ENCODE results near the gene RTKN.
A peak's percentile ranks its signal among the peaks of the same experiment; 100 is the strongest.

Gene RTKN

DNA sequence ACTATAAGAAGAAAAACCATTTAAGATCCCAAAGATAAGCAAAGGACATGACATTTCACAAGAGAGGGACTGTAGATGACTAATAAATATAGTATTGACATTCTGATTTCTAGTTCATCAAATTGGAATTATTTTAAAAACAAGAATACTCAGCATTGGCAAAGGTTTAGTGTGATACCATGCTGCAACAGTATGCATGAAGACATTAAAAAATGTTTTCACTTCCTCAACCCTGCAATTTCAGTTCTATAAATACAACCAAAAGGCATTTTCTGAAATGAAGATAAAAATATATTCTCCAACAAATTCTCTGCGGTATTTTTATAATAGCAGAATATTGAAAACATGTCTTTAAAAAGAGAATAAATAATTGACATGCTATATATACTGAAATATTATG, 22.4 kb downstream of the RTKN start:
- no peak for DNase-seq (ENCODE audit: insufficient read length, low spot score)
- FAIRE-seq: no peak

DNA sequence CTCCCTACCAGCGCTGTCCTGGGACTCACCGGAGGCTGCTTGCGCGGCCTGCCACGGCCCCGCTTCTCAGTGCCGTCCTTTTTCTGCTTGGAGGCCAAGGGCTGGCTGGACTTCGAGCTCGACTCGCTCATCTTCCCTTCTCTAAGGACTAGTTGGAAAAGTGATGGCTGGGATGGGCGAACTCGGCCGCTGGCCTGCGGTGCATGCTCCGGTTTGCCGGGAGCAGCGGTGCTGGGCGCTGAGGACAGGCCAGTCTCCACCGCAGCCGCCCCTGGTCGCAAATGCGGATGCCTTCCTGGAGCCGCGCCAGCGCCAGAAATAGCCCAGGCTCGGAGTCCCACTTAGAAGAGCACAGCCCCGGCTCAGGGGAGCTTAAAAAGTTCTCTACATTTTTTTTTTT, 23.4 kb downstream of the RTKN start:
- DNase-seq (ENCODE audit: insufficient read length, low spot score) (no peak), FAIRE-seq (no peak)

DNA sequence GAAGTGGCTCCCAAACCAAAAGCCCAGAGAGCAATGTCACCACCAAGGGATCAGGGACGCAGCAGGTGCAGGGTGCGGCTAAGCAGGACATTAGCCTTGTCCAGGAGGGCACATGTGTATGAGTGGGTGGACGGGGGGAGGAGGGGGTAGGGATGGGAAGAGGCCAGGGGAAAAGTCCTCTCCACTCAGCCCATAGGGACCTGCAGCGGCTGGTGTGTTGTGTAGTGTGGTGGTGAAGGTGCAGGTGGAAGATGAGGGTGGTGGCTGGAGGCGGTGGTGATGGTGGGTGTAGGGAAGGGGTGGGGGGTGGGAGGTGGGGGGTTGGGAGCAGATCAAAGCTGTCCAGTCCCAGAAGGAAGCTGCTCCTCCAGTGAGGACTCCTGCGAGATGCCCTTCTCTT, 24.0 kb downstream of the RTKN start:
- no peak for FAIRE-seq
- DNase-seq (ENCODE audit: insufficient read length, low spot score): no peak

DNA sequence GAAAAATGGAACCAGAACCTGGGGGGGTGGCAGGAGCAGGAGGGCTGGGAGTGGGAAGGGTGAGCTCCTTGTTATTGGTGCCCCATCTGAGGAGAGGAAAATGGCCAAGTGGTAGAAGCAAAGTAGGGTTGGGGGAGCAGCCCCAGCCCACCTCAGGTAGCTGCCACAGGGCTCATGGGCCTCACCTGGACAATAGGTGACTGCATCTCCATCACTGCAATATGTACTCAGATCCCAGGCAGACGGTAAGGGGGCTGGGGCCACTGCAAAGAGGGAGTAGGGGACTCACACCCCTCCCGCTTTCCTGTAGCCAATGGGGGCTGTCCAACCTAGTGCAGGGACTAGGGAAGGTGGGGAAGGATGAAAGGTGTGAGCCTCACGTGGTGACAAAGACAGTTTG, 24.5 kb downstream of the RTKN start:
- DNase-seq (ENCODE audit: insufficient read length, low spot score): no peak
- FAIRE-seq: no peak

DNA sequence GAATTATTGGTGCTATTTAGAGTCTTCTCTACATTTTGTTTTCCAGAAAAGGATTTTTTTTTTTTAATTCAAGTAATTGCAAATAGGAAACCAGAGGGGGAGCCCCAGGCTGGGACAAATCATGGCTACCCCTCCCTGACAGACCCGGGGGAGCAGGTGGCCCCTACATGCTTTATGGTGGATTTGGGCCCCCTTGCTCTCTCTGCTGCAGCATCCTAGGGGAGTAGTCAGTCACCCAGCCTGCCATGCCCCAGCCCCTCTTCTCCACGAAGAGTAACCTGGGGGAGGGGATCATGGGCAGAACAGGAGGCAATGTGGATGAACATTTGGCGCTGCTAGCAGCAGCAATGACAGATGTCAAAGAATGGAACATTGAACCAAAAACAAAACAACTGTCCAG, 25.0 kb downstream of the RTKN start:
- DNase-seq (ENCODE audit: insufficient read length, low spot score): no peak
- no peak for FAIRE-seq

DNA sequence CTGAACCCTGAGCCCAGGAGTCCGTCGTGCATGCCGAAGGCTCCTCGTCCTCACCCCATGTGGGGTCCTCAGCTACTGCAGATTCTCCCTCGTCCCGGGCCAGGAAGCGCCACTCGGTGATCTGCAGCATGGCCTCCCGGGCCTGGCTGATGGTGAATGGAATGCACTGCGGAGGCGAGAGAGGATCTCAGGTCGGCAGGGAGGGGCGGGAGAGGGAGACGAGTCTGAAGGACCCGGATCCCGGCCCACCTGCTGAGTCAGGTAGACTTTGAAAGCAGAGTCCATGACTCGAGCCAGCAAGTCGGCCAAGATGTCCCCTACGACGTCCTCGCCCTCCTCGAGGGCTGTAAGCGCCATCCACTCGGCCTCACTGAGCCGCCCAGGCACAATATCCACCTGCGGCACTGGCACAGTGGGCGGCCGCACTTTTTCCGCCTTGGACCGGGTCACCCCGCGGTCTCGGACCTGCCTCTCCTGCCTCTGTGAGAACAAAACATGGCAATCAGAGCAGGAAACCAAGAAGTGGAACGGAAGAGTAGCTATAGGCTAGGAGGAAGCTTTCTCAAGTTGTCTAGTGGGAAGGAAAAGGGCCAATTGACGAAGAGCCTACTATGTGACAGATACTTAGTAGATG, 25.9 kb downstream of the RTKN start:
- no peak for DNase-seq (ENCODE audit: insufficient read length, low spot score)
- no peak for FAIRE-seq

DNA sequence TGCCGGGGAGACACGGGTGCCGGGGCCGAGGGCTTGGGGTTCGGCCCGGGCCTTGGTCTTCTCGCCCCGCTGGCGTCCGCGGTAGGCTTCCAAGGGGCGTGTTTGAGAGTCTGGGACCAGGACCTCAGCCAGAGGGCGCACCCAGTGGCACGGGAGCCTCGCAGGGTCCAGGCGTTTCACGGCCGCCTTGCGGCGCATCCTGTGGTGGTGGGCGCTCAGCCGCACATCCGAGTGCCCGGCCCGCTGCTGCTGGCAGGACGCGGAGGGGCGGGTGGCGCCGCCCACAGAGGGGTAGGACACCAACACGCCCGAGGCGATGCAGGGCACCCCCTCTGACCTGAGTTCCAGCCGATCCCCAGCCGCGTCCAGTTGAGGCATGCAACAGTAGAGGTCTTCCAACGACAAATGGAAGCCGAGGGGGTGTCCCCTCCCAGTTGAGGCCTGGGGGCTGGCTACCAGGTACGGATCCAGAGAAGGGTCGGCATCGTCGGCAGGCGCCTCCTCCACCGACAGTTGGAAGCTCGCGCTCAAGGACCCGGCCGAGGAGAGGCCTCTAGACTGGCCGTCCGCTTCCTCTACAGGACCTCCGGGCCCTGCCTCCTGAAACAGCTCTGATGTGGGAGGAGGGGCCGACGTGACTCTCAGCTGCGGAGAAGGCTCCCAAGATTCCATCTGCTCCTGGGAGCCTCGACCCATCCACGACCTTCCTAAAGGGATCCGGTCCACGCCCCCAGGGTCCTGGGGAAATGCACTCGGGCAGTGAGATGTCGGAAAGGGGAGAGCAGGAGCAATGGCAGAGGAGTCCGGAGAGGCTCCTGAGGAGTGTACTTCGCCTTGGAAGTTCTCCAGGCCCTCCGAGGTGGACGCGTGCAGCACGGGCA, 26.6 kb downstream of the RTKN start:
- FAIRE-seq: no peak

DNA sequence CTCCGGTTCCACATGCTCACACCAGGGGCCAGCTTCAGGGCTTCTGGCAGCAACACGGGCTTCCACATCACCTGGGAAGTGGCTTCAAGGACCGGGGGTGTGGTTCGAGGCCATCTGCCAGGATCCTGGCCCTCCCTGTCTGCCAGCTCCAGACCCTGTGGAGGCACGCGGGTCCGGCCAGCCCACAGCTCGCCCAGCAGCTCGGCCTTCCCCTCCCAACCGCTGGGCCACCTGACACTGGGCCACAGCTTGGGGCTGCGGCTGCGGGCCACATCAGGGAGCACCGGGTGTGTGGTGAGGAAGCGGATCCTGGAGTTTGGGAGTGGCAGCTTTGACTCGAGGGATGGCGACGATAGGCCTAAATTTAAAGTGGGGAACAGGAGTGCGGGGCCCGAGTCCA, 27.3 kb downstream of the RTKN start:
- FAIRE-seq (no peak), DNase-seq (ENCODE audit: insufficient read length, low spot score) (no peak)

More for the DNA sequence above, 26.6 kb downstream of the RTKN start:
- DNase-seq (ENCODE audit: insufficient read length, low spot score): no peak

DNA sequence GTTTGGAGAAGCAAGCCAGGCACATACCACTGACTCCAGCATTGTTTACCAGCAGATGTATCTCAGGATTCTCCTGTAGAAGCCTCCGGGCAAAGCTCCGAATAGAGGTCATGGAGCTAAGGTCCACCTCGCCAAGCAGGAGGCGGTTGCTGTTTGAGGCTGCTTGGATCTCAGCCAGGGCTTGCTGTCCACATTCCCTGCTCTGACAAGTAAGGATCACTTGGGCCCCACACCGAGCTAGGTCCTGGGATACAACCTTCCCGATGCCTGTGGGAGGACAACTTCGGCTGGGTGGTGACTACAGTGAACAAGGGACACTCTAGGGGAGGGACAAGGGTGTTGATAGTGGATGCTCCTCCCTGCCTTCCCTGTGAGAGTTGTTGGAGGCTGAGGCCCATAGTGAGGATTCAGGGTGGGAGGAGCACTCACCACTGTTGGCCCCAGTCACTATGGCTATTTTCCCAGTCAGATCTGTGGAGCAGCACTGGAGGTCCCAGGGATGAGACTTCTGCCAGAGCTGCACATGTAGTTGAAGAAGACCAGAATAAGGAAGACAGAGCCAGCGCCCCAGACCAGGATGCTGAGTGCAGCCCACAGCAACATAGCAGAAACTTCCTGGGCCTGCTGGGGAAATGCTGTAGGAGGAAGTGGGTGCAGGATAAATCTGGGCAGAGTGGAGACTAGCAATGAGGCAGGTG, 28.6 kb downstream of the RTKN start:
- no peak for FAIRE-seq

DNA sequence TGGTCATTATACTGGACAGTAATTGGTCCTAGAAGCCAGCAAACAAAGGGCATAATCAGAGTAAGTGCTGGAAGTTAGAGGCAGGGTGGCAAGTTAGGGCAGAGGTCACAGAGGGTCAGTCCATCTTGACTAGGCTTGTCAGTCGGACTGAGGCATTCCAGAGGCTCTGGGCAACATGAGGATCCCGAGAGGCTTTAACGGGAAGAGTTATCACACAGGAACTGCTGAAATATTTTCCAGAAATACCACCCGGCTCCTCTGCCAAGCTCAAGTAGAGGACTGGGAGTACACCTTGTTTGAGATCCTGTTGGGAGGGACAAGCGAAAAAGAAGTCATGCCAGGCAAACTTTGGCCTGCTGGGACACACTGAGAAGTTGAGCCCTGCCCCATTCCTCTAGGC, 34.1 kb downstream of the RTKN start:
- DNase-seq (ENCODE audit: insufficient read length, low spot score) (no peak), FAIRE-seq (no peak)

More for the DNA sequence above, 28.6 kb downstream of the RTKN start:
- DNase-seq (ENCODE audit: insufficient read length, low spot score): no peak

DNA sequence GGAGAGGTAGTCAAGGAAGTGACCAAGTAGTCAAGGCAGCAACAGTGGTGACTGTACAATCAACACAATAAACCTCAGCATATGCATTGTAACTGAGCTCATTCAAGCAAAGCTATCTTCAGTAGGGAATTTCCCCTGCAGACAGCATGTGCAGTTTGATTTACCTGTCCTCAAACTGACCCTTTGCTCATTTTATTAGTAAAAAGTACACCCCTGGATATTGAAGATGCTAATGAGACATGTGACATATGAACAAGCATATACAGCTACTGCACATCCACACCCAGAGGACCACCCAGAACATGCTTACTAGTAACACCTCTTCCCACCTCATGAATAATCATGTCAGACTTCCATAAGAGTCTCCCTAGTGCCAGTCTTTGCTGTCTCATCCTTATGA, 35.7 kb downstream of the RTKN start:
- DNase-seq (ENCODE audit: insufficient read length, low spot score) (no peak), FAIRE-seq (no peak)

DNA sequence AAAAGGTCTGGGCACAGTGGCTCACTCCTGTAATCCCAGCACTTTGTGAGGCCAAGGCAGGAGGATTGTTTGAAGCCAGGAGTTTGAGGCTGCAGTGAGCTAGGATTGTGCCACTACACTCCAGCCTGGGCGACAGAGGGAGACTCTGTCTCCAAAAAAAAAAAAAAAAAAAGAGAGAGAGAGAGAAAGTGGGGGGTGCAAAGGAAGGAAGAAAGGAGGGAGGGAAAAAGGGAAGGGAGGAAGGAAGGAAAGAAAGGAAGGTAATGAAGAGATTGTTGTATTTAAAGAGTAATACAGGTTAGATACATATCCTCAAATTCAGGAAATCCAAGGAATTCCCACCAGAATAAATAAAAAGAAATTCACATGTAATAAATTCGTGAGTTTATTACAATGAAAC, 39.8 kb downstream of the RTKN start:
- DNase-seq (ENCODE audit: insufficient read length, low spot score) (no peak), FAIRE-seq (no peak)

DNA sequence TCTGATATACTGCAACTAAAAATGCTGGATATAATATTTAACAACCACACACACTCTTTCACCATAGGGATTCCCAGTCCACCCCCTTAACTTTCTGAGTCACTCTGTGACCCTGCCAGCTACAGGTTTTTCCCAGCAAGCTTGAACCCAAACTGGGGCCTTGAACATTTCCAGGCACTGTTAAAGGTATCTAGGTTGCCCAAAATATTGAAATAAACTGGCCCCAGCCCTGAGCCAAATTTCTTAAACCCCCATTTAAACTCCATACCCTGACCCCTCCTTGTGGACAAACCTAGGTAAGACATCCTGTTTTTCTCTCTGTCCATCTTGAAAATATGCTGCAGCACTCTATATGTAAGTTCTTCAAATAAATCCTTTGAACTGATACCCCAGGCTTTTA, 42.0 kb downstream of the RTKN start:
- DNase-seq (ENCODE audit: insufficient read length, low spot score) (peak; percentile 38), FAIRE-seq (no peak)

DNA sequence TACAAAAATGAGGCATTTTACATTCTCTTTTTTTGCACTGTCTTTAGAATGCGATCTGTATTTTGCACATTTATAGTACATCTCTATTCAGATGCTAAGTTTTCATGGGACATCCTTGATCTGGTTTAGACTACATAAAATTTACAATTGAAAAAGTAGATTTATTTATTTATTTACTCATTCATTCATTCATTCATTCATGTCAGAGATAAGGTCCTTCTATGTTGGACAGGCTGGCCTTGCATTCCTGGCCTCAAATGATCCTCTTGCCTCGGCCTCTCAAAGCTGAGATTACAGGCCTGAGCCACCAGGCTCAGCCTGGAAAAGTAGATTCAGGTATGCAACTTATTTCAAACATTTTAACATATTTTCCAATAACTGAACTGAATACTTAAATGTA, 45.6 kb downstream of the RTKN start:
- DNase-seq (ENCODE audit: insufficient read length, low spot score) (no peak), FAIRE-seq (no peak)

DNA sequence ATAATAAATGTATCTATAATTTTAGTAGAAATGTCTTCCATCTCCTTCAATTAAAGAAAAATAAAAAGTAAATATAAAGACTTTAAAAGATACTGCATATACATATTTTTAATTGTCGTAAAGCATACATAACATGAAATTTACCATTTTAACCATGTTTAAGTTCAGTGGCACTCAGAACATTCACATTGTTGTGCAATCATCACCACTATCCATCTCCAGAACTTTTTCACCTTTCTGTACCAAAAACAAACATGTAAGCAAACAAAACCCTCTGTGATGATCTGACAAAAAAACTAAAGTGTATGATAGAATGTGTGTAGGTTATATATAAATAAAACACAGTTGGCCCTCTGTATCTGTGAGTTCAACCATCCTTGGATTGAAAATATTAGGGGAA, 48.2 kb downstream of the RTKN start:
- FAIRE-seq (no peak), DNase-seq (ENCODE audit: insufficient read length, low spot score) (no peak)

DNA sequence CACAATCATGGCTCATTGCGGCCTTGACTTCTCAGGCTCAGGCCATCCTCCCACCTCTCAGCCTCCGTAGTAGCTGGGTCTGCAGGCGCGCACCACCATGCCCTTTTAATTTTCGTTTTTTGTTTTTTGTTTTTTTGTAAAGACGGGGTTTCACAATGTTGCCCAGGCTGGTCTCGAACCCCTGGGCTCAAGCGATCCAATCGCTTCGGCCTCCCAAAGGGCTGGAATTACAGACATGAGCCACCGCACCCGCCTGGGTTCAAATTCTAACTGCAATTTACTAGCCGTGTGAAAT, 49.3 kb downstream of the RTKN start:
- FAIRE-seq: no peak
- DNase-seq (ENCODE audit: insufficient read length, low spot score): no peak

DNA sequence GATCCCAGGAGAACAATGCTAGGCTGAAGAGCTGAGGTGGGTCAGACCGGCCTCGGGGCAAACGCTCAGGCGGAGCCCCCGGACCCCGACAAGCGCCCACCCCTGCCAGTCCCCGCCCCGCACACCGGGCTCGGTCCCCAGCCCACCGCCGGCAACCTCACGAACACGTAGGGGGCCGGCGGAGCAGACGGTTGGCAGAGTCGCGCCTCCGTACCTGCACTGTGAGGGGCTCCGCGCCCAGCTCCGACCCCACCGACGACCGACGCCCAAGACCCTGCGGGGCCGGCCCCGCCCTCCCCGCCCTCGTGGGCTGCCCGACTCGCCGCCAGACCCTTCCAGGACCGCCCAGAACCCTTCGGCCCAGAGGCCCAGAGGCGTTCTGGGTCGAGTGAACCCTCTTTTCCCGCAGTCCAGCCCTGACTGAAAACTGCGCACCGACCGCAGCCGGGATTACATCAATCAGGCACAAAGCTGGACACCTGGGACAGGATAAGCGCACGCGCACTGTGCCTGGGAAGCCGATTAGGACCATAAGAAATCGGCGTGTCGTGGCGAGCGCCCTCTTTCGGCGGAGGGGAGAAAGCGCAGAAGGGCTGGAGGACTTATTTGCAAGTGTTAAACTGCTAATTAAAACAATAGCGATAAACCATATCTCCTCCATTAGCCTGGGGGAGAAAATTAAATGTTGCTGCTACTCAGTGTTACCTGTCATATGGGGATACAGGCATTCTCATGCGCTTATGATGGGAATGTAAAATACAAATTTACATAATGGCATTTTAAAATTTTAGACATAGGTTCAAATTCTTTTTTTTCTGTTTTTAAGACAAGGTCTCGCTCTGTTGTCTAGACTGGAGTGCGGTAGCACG, 49.9 kb downstream of the RTKN start:
- FAIRE-seq: peak; percentile 93

DNA sequence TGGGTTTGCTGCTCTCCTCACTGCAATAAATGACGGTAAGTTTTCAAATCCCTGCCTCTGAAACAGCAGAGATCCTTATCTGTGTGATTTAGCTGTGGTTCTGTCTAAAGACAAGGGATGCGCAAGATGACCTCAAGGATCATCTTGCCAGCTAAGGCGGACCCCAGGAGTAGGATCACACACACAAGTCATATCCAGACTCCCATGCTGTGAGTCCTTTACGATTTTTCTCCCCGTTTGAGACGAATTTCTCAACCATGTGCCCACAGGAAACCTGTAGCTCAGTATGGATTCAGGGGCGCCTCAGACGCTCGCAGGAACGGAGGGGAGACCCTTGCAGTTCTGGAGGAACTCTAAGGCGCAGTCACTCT, 50.5 kb downstream of the RTKN start:
- no peak for FAIRE-seq
- DNase-seq (ENCODE audit: insufficient read length, low spot score): peak; percentile 42

More for the DNA sequence above, 49.9 kb downstream of the RTKN start:
- DNase-seq (ENCODE audit: insufficient read length, low spot score): peak; percentile 88

DNA sequence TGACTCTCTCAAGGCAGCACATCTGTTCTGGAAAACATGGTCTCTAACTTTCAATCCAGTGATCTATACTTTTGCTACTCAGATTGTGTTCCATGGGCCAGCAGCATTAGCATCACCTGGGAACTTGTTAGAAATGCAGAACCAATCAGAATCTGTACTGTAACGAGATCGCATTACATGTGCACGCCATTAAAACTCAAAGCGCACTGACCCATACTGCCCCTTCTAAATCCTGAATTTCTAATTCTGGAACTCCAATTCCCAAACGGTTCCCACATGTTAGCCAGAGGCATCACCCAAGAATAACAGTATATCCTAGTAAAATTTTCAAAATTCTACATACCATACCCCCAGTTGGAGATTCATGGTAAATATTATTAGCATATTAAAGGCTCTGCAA, 51.1 kb downstream of the RTKN start:
- no peak for DNase-seq (ENCODE audit: insufficient read length, low spot score)
- no peak for FAIRE-seq

DNA sequence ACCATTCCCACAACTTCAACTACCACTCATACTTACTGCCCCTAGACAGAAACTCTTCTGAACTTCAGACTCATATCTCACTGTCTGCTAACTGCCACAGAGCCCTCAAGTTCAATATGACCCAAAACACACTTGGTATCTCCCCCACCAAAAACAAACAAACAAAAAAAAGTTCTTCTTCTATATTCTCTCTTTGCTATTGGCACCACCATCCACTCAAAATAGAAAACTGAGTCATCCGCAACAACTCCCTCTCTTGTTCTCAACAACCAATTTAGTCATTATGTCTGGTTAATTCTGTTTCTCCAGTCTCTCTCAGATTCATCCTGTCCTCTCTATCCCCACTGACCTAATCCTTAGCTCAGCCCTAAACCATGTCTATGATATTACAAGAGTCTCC, 54.4 kb downstream of the RTKN start:
- FAIRE-seq: no peak
- no peak for DNase-seq (ENCODE audit: insufficient read length, low spot score)

DNA sequence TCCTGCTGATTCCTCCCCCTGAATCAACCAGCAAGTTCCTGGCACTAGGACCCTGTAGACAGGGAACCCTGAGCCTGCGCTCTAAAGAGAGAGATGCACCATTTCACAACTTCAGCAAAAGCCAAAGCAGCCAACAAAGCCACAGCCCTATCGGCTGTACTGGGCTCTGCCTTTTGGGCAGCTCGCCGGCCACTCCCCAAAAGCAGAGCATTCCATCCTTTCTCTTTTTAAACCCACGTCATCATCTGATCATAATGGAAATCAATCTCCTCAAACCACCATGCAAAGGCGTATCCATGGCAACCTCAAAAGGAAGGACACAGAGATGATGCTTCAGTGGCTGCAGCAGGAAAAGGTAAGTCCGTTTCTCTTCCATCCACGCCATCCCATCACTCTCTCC, 56.3 kb downstream of the RTKN start:
- DNase-seq (ENCODE audit: insufficient read length, low spot score): no peak
- no peak for FAIRE-seq
